Smooth muscle cell (in vitro differentiated cells): ENCODE results near the gene SAA2. TPM values are rescaled to one million over a fixed set of nuclear protein-coding genes. Genes with fewer than 3 reads are reported as not detected.

Experiments
- DNase-seq: peaks from one replicate; lab custom pipeline; 2025; ENCODE audit not compliant: unreplicated experiment; lab: John Stamatoyannopoulos, UW
- H2AFZ ChIP-seq: fragments of 200-600 bp; sonication (generic); 2 replicates; pipeline ENCODE4 v1.6.0; 2016; ENCODE audit warnings: antibody characterized with exemption, low read depth, mild to moderate bottlenecking
- H3F3A ChIP-seq: fragments of 200-600 bp; sonication (generic); 2 replicates; pipeline ENCODE4 v1.6.0; 2017; ENCODE audit warnings: antibody characterized with exemption, low read depth
- H3K27ac ChIP-seq: fragments of 200-600 bp; sonication (generic); 2 replicates; pipeline ENCODE4 v1.5.1; 2016; ENCODE audit warnings: low read depth, mild to moderate bottlenecking
- H3K27me3 ChIP-seq: fragments of 200-600 bp; sonication (generic); 2 replicates; pipeline ENCODE4 v1.6.1; 2016; ENCODE audit warnings: low read depth, mild to moderate bottlenecking
- H3K36me3 ChIP-seq: fragments of 200-600 bp; sonication (generic); 2 replicates; pipeline ENCODE4 v1.5.1; 2016; ENCODE audit warnings: low read depth
- H3K4me1 ChIP-seq: fragments of 200-600 bp; sonication (generic); 2 replicates; pipeline ENCODE4 v1.5.1; 2016; ENCODE audit warnings: low read depth
- H3K4me2 ChIP-seq: fragments of 200-600 bp; sonication (generic); 2 replicates; pipeline ENCODE4 v1.6.0; 2016; ENCODE audit warnings: mild to moderate bottlenecking
- H3K4me3 ChIP-seq: fragments of 200-600 bp; sonication (generic); 2 replicates; pipeline ENCODE4 v1.5.1; 2016; ENCODE audit warnings: mild to moderate bottlenecking
- H3K79me2 ChIP-seq: fragments of 200-600 bp; sonication (generic); 2 replicates; pipeline ENCODE4 v1.6.0; 2016; ENCODE audit warnings: low read depth, mild to moderate bottlenecking
- H3K9ac ChIP-seq: fragments of 200-600 bp; sonication (generic); 2 replicates; pipeline ENCODE4 v1.6.0; 2016; ENCODE audit warnings: low read depth
- H3K9me3 ChIP-seq: fragments of 200-600 bp; sonication (generic); replicated peaks from 2 replicates; pipeline ENCODE4 v1.5.1; 2016; ENCODE audit warnings: low read depth
- H4K20me1 ChIP-seq: fragments of 200-600 bp; sonication (generic); 2 replicates; pipeline ENCODE4 v1.6.0; 2016; ENCODE audit warnings: low read depth
- WGBS: methylation state at CpG from one replicate; pipeline ENCODE4 v1.1.7; 2016; ENCODE audit warnings: low lambda C conversion rate; 5-methylcytosine and 5-hydroxymethylcytosine counted together
- polyA plus RNA-seq: library from polyadenylated mRNA; unstranded; fragments of >200 nt; fragmentation: Nextera tagmentation; extraction: Ambion mirVana; gene quantifications from 2 replicates; pipeline ENCODE4 v1.2.1, GENCODE V29; 2016
- total RNA-seq: library from RNA; depleted of rRNA; stranded (reverse); fragments of >200 nt; gene quantifications from 2 replicates; pipeline ENCODE4 v1.2.3, GENCODE V29; 2014
- TF ChIP-seq, protein P1 (sequence below): fragments of 200-600 bp; sonication (generic); IDR thresholded peaks from 2 replicates; pipeline ENCODE4 v1.5.1; 2017; ENCODE audit warnings: borderline replicate concordance, mild to moderate bottlenecking, antibody characterized with exemption; ENCODE audit not compliant: insufficient read depth, poor library complexity, severe bottlenecking

SAA2 gene
- total and polyA plus RNA-seq, 2 experiments from 2014 or later, result not detected

DNA sequence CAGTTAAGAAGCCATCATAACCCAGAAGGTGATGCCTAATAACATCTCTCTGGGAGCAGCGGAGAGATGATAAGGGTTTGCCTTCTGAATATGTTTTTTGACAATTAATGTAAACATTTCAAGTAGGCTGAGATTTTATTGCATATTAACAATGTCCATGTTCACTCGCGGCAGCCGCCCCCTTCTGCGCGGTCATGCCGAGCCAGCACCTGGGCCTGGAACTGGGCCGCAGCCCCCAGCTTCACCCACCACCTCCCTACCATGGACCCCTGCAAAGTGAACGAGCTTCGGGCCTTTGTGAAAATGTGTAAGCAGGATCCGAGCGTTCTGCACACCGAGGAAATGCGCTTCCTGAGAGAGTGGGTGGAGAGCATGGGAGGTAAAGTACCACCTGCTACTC lies 13.3 kb upstream of the SAA2 start:
- no peak overlapping the region for H3K4me2 ChIP-seq
- no peak overlapping the region for H3K27ac ChIP-seq
- no peak overlapping the region for H2AFZ ChIP-seq
- H3K9ac ChIP-seq, result no peak overlapping the region
- no peaks in the 10 kb centered on the region for H3K79me2 ChIP-seq
- no peaks in the 10 kb centered on the region for H3K27me3 ChIP-seq
- H3F3A ChIP-seq, result no peaks in the 10 kb centered on the region
- WGBS, result 98% methylated on average over 14 of the region's 14 CpGs
- DNase-seq, result no peak
- no peak overlapping the region for H3K4me3 ChIP-seq
- no peaks in the 10 kb centered on the region for H3K9me3 ChIP-seq
- H3K36me3 ChIP-seq, result no peaks in the 10 kb centered on the region
- H4K20me1 ChIP-seq, result no peaks in the 10 kb centered on the region
- TF ChIP-seq, protein P1, sequence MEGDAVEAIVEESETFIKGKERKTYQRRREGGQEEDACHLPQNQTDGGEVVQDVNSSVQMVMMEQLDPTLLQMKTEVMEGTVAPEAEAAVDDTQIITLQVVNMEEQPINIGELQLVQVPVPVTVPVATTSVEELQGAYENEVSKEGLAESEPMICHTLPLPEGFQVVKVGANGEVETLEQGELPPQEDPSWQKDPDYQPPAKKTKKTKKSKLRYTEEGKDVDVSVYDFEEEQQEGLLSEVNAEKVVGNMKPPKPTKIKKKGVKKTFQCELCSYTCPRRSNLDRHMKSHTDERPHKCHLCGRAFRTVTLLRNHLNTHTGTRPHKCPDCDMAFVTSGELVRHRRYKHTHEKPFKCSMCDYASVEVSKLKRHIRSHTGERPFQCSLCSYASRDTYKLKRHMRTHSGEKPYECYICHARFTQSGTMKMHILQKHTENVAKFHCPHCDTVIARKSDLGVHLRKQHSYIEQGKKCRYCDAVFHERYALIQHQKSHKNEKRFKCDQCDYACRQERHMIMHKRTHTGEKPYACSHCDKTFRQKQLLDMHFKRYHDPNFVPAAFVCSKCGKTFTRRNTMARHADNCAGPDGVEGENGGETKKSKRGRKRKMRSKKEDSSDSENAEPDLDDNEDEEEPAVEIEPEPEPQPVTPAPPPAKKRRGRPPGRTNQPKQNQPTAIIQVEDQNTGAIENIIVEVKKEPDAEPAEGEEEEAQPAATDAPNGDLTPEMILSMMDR, result no peak
- H3K4me1 ChIP-seq, result no peaks in the 10 kb centered on the region

DNA sequence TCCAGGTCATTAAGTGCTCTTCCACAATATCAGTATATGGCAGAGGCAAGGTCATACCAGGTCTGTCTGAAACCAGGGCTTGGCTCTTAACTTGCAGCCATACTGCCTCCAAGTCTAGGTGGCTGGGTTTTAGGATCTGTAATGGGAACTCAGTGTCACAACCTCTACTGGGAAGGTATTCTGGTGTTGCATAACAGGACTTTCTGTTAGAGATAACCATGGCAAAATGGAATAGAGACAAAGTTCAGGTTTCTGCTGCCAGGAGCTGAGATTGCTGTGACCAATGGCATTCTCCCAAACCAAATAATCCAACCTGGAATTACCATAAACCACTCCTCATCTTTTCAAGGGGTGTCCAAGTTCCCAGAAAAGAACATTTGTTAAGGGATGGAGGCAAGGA lies 10.8 kb upstream of the SAA2 start:
- H3K4me2 ChIP-seq, result no peak overlapping the region
- H3K4me1 ChIP-seq, result no peaks in the 10 kb centered on the region
- no peaks in the 10 kb centered on the region for H3K36me3 ChIP-seq
- no peak for DNase-seq
- H3K4me3 ChIP-seq, result no peak overlapping the region
- no peaks in the 10 kb centered on the region for H3K27me3 ChIP-seq
- H3K27ac ChIP-seq, result no peak overlapping the region
- TF ChIP-seq, protein P1, result no peak
- no peaks in the 10 kb centered on the region for H3F3A ChIP-seq
- no peaks in the 10 kb centered on the region for H3K79me2 ChIP-seq
- no peaks in the 10 kb centered on the region for H4K20me1 ChIP-seq
- no peak overlapping the region for H3K9ac ChIP-seq
- H2AFZ ChIP-seq, result no peak overlapping the region
- no peaks in the 10 kb centered on the region for H3K9me3 ChIP-seq

DNA sequence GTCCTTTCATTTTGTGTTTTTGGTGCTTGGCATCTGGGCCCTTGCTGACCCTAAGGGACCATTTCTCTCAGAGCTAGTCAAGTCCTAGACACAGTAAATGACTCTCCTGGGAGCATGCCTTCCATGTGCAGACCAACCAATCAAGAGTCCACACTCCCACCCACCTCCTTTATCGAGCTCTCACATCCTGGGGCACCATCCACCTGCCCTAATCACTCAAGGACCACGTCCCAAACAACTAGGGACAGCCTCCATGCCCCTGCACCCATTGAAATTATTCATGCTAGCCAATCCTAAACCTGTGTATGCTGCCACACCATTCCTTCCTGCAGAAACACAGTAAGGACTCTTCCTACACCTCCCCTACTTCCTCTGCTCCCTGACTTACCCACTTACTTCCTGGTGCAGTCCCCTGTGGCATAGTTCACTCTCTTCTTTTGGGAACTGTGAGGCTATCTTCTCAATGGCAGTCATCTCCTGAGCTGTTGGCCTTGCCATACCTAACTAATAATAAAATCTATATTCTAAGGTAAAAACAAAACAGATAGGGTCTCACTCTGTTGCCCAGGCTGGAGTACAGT lies 6.4 kb upstream of the SAA2 start:
- Histone ChIP-seq H3K27me3 (no peaks in the 10 kb centered on the region), H4K20me1 (no peaks in the 10 kb centered on the region), H3K36me3 (no peaks in the 10 kb centered on the region), H3K4me1 (no peaks in the 10 kb centered on the region), H3K27ac (no peak overlapping the region), H3K9ac (no peak overlapping the region), H3K4me3 (no peak overlapping the region), H3F3A (no peaks in the 10 kb centered on the region), H3K9me3 (no peaks in the 10 kb centered on the region), H3K4me2 (no peak overlapping the region), H2AFZ (no peak overlapping the region), H3K79me2 (no peaks in the 10 kb centered on the region)
- TF ChIP-seq, protein P1, result no peak
- WGBS, result 87% methylated on average over 2 of the region's 2 CpGs
- no peak for DNase-seq

DNA sequence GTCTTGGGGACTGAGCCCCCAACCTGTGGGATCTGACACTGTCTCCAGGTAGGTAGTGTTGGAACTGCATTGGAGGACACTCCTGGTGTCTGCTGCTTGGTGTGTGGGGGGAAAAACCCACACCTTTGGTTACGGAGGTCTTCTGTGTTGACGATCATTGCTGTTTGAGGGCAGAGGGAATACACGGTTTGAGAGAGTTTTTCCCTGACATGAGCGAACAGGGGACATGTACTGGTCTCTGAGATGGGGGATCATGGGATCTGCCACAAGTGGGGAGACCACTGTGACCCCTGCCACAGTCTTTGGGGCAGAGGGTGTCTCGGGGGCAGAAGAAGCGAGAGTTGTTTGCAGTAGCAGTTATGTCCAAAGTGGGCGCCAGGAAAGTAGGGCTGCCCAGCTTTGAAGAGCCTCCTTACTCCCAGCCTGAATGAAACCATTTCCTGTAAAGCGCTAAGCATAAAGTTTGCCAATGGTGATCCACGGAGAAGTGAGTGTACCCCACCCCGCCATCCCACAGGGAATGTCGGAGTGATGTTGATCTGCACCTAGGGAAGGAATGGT lies 5.4 kb upstream of the SAA2 start:
- no peaks in the 10 kb centered on the region for H3K36me3 ChIP-seq
- no peaks in the 10 kb centered on the region for H3K27me3 ChIP-seq
- 85% methylated on average over 11 of the region's 11 CpGs for WGBS
- no peak overlapping the region for H2AFZ ChIP-seq
- H3K4me3 ChIP-seq, result no peak overlapping the region
- H3K79me2 ChIP-seq, result no peaks in the 10 kb centered on the region
- H3K9me3 ChIP-seq, result no peaks in the 10 kb centered on the region
- no peak overlapping the region for H3K27ac ChIP-seq
- H3K9ac ChIP-seq, result no peak overlapping the region
- TF ChIP-seq, protein P1, result no peak
- H3K4me1 ChIP-seq, result no peaks in the 10 kb centered on the region
- no peak overlapping the region for H3K4me2 ChIP-seq
- no peaks in the 10 kb centered on the region for H3F3A ChIP-seq
- DNase-seq, result no peak
- no peaks in the 10 kb centered on the region for H4K20me1 ChIP-seq
